Endodermal cell (in vitro differentiated cells): ENCODE data around the gene RAP1GAP2. TPM values are rescaled to one million over a fixed set of nuclear protein-coding genes. Genes with fewer than 3 reads are reported as not detected.
A peak's percentile ranks its signal among the peaks of the same experiment; 100 is the strongest.

Experiments
- DNase-seq: peaks from one replicate; pipeline ENCODE4 v3.0.0-alpha.2; 2017
- H3K27ac ChIP-seq: 2 replicates; pipeline ENCODE4 v1.5.1; 2013; ENCODE audit warnings: mild to moderate bottlenecking, low read depth, low read length, moderate library complexity
- H3K27me3 ChIP-seq: 2 replicates; pipeline ENCODE4 v1.6.1; 2013; ENCODE audit warnings: mild to moderate bottlenecking, low read length, moderate library complexity; ENCODE audit not compliant: insufficient read depth, control insufficient read depth, poor library complexity, severe bottlenecking
- H3K36me3 ChIP-seq: 2 replicates; pipeline ENCODE4 v1.7.0; 2013; ENCODE audit warnings: mild to moderate bottlenecking, low read length, moderate library complexity; ENCODE audit not compliant: control insufficient read depth, insufficient read depth
- H3K4me1 ChIP-seq: one replicate; pipeline ENCODE4 v1.7.0; 2013; ENCODE audit warnings: low read length; ENCODE audit not compliant: control insufficient read depth, insufficient read depth
- H3K4me3 ChIP-seq: 2 replicates; pipeline ENCODE4 v1.5.1; 2013; ENCODE audit warnings: mild to moderate bottlenecking, low read length, moderate library complexity
- H3K9ac ChIP-seq: 2 replicates; pipeline ENCODE4 v1.6.1; 2013; ENCODE audit warnings: mild to moderate bottlenecking, low read length, moderate library complexity; ENCODE audit not compliant: poor library complexity, severe bottlenecking; ENCODE audit errors: extremely low read depth
- H3K9me3 ChIP-seq: 2 replicates; pipeline ENCODE4 v1.6.1; 2013; ENCODE audit warnings: mild to moderate bottlenecking, low read length, moderate library complexity; ENCODE audit not compliant: control insufficient read depth
- H3K27ac Mint-ChIP-seq: 2 replicates; pipeline ENCODE4 v1.8.0; 2020; ENCODE audit warnings: mixed read lengths
- H3K27me3 Mint-ChIP-seq: 2 replicates; pipeline ENCODE4 v1.8.0; 2021; ENCODE audit warnings: mild to moderate bottlenecking, mixed read lengths; ENCODE audit not compliant: insufficient read depth
- H3K36me3 Mint-ChIP-seq: 2 replicates; pipeline ENCODE4 v1.8.0; 2020; ENCODE audit warnings: low read depth, mixed read lengths
- H3K4me1 Mint-ChIP-seq: 2 replicates; pipeline ENCODE4 v1.8.0; 2020; ENCODE audit warnings: mixed read lengths
- H3K4me3 Mint-ChIP-seq: 2 replicates; pipeline ENCODE4 v1.8.0; 2020; ENCODE audit warnings: mild to moderate bottlenecking, moderate library complexity, mixed read lengths
- H3K9me3 Mint-ChIP-seq: 2 replicates; pipeline ENCODE4 v1.8.0; 2020; ENCODE audit warnings: mild to moderate bottlenecking, mixed read lengths
- WGBS, 2 experiments: methylation state at CpG; one replicate each; pipeline versions ENCODE4 v1.1.5 to v1.1.7; 2013; ENCODE audit warnings: missing lambda C conversion rate in 2 of 2, mixed read lengths in 1 of 2; ENCODE audit not compliant: insufficient coverage in 1 of 2, insufficient read length in 1 of 2; 5-methylcytosine and 5-hydroxymethylcytosine counted together
- total RNA-seq, 2 donors: library from RNA; stranded (reverse); fragmentation: NEBNext Ultra II Directional in 1 of 2; extraction: Animal tissue kit (Norgen Biotek cat#: 25700) in 1 of 2; gene quantifications; 2 replicates in 1 of 2; 3 replicates in 1 of 2; pipeline ENCODE4 v1.2.1, GENCODE V29; 2021
- TF ChIP-seq, protein P1 (sequence below): fragments of 200-600 bp; sonication (generic); conservative IDR thresholded peaks from 2 replicates; pipeline ENCODE4 v1.5.0; 2021; ENCODE audit warnings: antibody characterized with exemption, mild to moderate bottlenecking

RAP1GAP2 gene
- total RNA-seq, 2 donors from 2014 or later: 18.0 to 44.3 TPM

DNA sequence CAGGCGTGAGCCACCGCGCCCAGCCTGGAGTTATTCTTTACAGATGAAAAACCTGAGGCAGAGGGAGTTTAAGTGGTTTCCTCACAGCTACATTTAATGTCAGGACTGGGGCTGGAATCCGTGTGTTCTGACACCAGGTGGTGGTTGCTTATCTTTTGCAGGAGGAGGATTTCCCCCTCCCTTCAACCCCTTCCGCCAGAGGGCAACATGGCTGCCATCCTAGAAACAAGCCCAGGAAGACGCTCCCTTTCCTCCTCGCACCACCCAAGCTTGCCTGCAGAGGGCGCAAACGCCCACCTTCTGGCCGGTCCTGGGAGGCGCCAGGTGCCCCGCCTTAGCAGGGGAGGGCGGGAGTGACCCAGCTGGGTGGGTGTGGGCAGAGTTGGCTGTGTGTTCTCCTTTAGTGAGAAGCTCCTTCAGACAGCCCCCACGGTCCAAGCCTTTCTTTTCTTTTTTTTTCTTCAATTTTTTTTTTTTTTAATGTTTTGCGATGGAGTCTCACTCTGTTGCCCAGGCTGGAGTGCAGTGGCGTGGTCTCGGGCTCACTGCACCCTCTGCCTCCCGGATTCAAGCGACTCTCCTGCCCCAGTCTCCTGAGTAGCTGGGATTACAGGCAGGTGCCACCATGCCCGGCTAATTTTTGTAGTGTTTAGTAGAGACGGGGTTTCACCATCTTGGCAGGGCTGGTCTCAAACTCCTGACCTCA lies 9.9 kb upstream of the RAP1GAP2 start:
- no peak overlapping the region for H3K4me3 Mint-ChIP-seq
- no peak overlapping the region for H3K27ac ChIP-seq
- peaks cover 3% of the 10 kb centered on the region for H3K4me1 ChIP-seq
- 41 to 55% methylated on average over 11 to 21 of the region's 21 CpGs for WGBS, 2 experiments
- no peaks in the 10 kb centered on the region for H3K9me3 Mint-ChIP-seq
- H3K27me3 ChIP-seq: no peaks in the 10 kb centered on the region
- H3K4me3 ChIP-seq: no peak overlapping the region
- no peaks in the 10 kb centered on the region for H3K36me3 ChIP-seq
- no peak overlapping the region for H3K9ac ChIP-seq
- peak overlapping the region; percentile 78 for H3K27ac Mint-ChIP-seq
- no peaks in the 10 kb centered on the region for H3K27me3 Mint-ChIP-seq
- no peaks in the 10 kb centered on the region for H3K36me3 Mint-ChIP-seq
- H3K9me3 ChIP-seq: no peaks in the 10 kb centered on the region
- TF ChIP-seq, protein P1, sequence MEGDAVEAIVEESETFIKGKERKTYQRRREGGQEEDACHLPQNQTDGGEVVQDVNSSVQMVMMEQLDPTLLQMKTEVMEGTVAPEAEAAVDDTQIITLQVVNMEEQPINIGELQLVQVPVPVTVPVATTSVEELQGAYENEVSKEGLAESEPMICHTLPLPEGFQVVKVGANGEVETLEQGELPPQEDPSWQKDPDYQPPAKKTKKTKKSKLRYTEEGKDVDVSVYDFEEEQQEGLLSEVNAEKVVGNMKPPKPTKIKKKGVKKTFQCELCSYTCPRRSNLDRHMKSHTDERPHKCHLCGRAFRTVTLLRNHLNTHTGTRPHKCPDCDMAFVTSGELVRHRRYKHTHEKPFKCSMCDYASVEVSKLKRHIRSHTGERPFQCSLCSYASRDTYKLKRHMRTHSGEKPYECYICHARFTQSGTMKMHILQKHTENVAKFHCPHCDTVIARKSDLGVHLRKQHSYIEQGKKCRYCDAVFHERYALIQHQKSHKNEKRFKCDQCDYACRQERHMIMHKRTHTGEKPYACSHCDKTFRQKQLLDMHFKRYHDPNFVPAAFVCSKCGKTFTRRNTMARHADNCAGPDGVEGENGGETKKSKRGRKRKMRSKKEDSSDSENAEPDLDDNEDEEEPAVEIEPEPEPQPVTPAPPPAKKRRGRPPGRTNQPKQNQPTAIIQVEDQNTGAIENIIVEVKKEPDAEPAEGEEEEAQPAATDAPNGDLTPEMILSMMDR: peak; percentile 96
- peak; percentile 100 for DNase-seq
- H3K4me1 Mint-ChIP-seq: no peaks in the 10 kb centered on the region

DNA sequence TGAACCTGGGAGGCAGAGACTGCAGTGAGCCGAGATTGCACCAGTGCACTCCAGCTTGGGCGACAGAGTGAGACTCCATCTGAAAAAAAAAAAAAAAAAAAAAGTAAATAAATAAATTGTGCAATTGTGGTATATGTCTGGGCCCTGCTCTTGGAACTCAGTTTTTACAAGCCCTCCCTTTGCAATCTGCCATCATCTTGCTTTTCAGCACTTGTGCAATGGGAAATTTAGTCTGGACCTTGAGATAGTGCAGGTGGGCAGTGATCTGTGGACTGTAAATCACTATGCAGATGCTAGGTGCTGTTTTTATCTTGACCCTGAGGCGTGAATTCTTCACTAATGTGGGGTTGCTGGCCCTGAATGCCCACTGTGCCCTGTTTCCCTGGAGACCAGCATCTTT lies 6.5 kb upstream of the RAP1GAP2 start:
- TF ChIP-seq, protein P1: no peak
- no peaks in the 10 kb centered on the region for H3K36me3 Mint-ChIP-seq
- H3K9me3 ChIP-seq: no peaks in the 10 kb centered on the region
- no peak overlapping the region for H3K4me3 Mint-ChIP-seq
- 83 to 97% methylated on average over 1 to 2 of the region's 3 CpGs for WGBS, 2 experiments
- DNase-seq: no peak
- H3K9me3 Mint-ChIP-seq: no peaks in the 10 kb centered on the region
- peaks cover 3% of the 10 kb centered on the region for H3K4me1 ChIP-seq
- H3K4me3 ChIP-seq: no peak overlapping the region
- no peaks in the 10 kb centered on the region for H3K27me3 ChIP-seq
- H3K27me3 Mint-ChIP-seq: no peaks in the 10 kb centered on the region
- no peaks in the 10 kb centered on the region for H3K4me1 Mint-ChIP-seq
- no peak overlapping the region for H3K27ac Mint-ChIP-seq
- no peak overlapping the region for H3K9ac ChIP-seq
- H3K36me3 ChIP-seq: no peaks in the 10 kb centered on the region
- H3K27ac ChIP-seq: no peak overlapping the region

DNA sequence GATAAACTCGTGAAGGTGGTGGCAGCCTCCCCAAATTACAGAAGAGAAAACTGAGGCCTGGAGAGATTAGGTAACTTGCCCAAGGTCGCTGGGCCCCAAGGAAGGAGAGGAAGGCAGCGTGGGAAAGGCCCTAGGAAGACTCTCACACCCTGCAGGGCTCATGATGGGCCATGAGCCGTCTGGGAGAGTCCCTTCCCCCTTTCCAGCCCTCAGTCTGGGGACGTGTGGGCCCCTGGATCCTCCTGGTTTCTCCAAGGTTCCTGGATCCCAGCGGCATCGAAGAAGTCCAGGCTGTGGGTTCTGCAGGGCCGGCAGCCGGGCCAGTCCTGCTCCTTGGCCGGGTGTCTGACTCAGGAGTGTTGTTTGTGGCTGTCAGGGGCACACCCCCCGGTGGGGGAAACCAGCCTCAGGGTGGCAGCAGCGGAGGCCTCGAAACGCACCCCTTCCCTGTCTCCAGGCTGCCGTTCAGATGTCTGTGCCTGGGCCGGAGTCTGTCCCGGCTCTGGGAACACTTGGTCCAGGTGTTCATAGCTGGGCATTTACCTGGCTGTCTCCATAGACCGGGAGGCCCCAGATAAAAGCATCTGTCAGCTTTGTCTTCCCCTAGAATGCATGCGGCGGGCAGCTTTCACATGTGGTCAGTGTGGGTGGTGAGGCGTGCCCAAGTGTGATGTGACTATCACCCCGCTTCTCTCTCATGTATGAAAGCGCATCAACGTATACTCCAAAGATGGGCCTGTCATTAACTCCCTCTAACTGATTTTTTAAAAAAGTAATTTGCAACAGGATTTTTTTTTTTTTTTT lies 3.7 kb upstream of the RAP1GAP2 start:
- Mint-ChIP-seq H3K36me3 (no peaks in the 10 kb centered on the region), H3K4me1 (no peaks in the 10 kb centered on the region), H3K27me3 (no peaks in the 10 kb centered on the region), H3K27ac (no peak overlapping the region), H3K4me3 (no peak overlapping the region), H3K9me3 (no peaks in the 10 kb centered on the region)
- Histone ChIP-seq H3K4me1 (no peaks in the 10 kb centered on the region), H3K27me3 (no peaks in the 10 kb centered on the region), H3K27ac (no peak overlapping the region), H3K4me3 (no peak overlapping the region), H3K9me3 (no peaks in the 10 kb centered on the region), H3K9ac (no peak overlapping the region), H3K36me3 (no peaks in the 10 kb centered on the region)
- DNase-seq: peak; percentile 67
- TF ChIP-seq, protein P1: no peak
- 79 to 84% methylated on average over 13 to 24 of the region's 24 CpGs for WGBS, 2 experiments
